Thyroid gland (tissue), 4 donors: Measurements from ENCODE around the gene FRYL.

Source experiments
- POLR2A ChIP-seq, 2 donors: fragments of 450-650 bp; IDR thresholded peaks; one replicate each; pipeline ENCODE4 v1.6.1; 2017; ENCODE audit warnings: antibody characterized with exemption in 2 of 2, mild to moderate bottlenecking in 2 of 2, moderate library complexity in 1 of 2
- TF ChIP-seq, protein P1 (sequence below), 6 experiments: fragments of 200-600 bp in 3 of 6; fragments of 450-650 bp in 3 of 6; sonication (generic) in 3 of 6; IDR thresholded peaks; one replicate each; pipeline ENCODE4 v1.5.1; 2016 to 2019; ENCODE audit warnings: antibody characterized with exemption in 6 of 6, mild to moderate bottlenecking in 2 of 6, inconsistent platforms in 1 of 6, moderate library complexity in 1 of 6

- TF ChIP-seq, protein P1, sequence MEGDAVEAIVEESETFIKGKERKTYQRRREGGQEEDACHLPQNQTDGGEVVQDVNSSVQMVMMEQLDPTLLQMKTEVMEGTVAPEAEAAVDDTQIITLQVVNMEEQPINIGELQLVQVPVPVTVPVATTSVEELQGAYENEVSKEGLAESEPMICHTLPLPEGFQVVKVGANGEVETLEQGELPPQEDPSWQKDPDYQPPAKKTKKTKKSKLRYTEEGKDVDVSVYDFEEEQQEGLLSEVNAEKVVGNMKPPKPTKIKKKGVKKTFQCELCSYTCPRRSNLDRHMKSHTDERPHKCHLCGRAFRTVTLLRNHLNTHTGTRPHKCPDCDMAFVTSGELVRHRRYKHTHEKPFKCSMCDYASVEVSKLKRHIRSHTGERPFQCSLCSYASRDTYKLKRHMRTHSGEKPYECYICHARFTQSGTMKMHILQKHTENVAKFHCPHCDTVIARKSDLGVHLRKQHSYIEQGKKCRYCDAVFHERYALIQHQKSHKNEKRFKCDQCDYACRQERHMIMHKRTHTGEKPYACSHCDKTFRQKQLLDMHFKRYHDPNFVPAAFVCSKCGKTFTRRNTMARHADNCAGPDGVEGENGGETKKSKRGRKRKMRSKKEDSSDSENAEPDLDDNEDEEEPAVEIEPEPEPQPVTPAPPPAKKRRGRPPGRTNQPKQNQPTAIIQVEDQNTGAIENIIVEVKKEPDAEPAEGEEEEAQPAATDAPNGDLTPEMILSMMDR (IDR thresholded peaks at IDR 0.05): no peak
- no peak for TF ChIP-seq POLR2A (IDR thresholded peaks at IDR 0.05)
Observed at GRCh38 chr4:48472794-48473193, 307.3 kb downstream of the FRYL start.
